Measurements from ENCODE around the gene CCDC40. TPM values are rescaled to one million over a fixed set of nuclear protein-coding genes. Genes with fewer than 3 reads are reported as not detected.

CCDC40 gene
- total RNA-seq, 1 experiment from 2014 or later, result 14.2 TPM

- H3K4me1 ChIP-seq (replicated peaks; ENCODE audit: insufficient read depth), result peaks cover 10% of the 10 kb centered on the region; the same call in 1 of the 2 replicates
- no peaks in the 10 kb centered on the region for H4K20me1 ChIP-seq (ENCODE audit: insufficient read depth)
- ChIA-PET POLR2A (ENCODE audit: unreplicated experiment) (no interaction called here), CTCF (interaction anchor here (0.6 to 0.7 kb wide), 2 partner anchors 108 to 967 kb away, joined by 3 to 7 read pairs; no protein-coding TSS in a partner anchor)
- peak overlapping the region; percentile 78 for H3K4me3 ChIP-seq
- H3K4me2 ChIP-seq, result peak overlapping the region; percentile 86
- TSS peak; percentile 32 for BruUV-seq (replicated peaks)
- H3K79me2 ChIP-seq (ENCODE audit: low read depth), result no peaks in the 10 kb centered on the region; the same call in 1 of the 2 replicates
- H2AFZ ChIP-seq, result peak overlapping the region; percentile 84
- peak in 1 of 2 experiments; percentile 17 for DNase-seq
- no peaks in the 10 kb centered on the region for H3K27me3 ChIP-seq (ENCODE audit: insufficient read depth, low read depth)
- TF ChIP-seq CTCF (conservative IDR thresholded peaks at IDR 0.05), result no peak
- TF ChIP-seq EZH2 (IDR thresholded peaks at IDR 0.05; ENCODE audit: low read depth), result no peak
- H3K9me2 ChIP-seq (ENCODE audit: insufficient read depth), result no peaks in the 10 kb centered on the region
- no peaks in the 10 kb centered on the region for H3F3A ChIP-seq (ENCODE audit: insufficient read depth, low read depth)
- no peaks in the 10 kb centered on the region for H3K9me3 ChIP-seq (ENCODE audit: insufficient read depth, low read depth)
- no peak overlapping the region for H3K27ac ChIP-seq
- H3K36me3 ChIP-seq (ENCODE audit: low read depth), result no peaks in the 10 kb centered on the region
- intact Hi-C loops (cut with micrococcal nuclease; ENCODE audit: unreplicated experiment), result no loop called here
Measured at GRCh38 chr17:80034791-80035686, 1.4 kb upstream of the CCDC40 start.

DNA sequence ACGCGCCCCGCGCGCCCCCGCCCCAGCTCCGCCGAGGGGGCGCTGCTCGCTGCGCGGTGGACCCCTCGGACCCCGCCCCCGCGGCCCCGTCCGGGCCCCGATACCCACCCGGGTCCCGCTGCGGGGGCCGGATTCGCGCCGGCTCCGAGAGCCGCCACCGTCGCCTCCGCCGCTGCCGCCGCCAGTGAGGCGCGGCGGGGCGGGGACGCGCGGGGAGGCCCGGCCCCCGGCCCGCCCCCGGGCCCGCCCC lies 830 bp upstream of the CCDC40 start, which contains the start of gene TBC1D16:
Gene TBC1D16 (minus strand): TSS at position 186 of the 250 bp plus-strand sequence. CDS start 22,325 bp downstream, outside the sequence.
- TF ChIP-seq EZH2 (IDR thresholded peaks at IDR 0.05; ENCODE audit: low read depth) (no peak), CTCF (conservative IDR thresholded peaks at IDR 0.05) (no peak)
- H3F3A ChIP-seq (ENCODE audit: insufficient read depth, low read depth), result no peaks in the 10 kb centered on the region
- H2AFZ ChIP-seq, result peak within 1 kb of the TSS; percentile 91
- no peaks in the 10 kb centered on the region for H3K9me2 ChIP-seq (ENCODE audit: insufficient read depth)
- H4K20me1 ChIP-seq (ENCODE audit: insufficient read depth), result no peaks in the 10 kb centered on the region
- H3K36me3 ChIP-seq (ENCODE audit: low read depth), result no peaks in the 10 kb centered on the region
- no TSS peak for BruUV-seq (replicated peaks)
- no peaks in the 10 kb centered on the region for H3K9me3 ChIP-seq (ENCODE audit: insufficient read depth, low read depth)
- DNase-seq, result no peak
- H3K27me3 ChIP-seq (ENCODE audit: insufficient read depth, low read depth), result no peaks in the 10 kb centered on the region
- peaks cover 4% of the 10 kb centered on the region; the same call in 1 of the 2 replicates for H3K4me1 ChIP-seq (replicated peaks; ENCODE audit: insufficient read depth)
- no peaks in the 10 kb centered on the region for H3K79me2 ChIP-seq (ENCODE audit: low read depth)
- H3K4me2 ChIP-seq, result peak within 1 kb of the TSS; percentile 86
- intact Hi-C loops (cut with micrococcal nuclease; ENCODE audit: unreplicated experiment), result no loop called here
- peak within 1 kb of the TSS; percentile 78 for H3K4me3 ChIP-seq
- POLR2A ChIA-PET (ENCODE audit: unreplicated experiment), result no interaction called here
- H3K27ac ChIP-seq, result no peak within 1 kb of the TSS
- CTCF ChIA-PET, result interaction anchor here (0.6 kb wide), 1 partner anchor 108 kb away, joined by 7 read pairs; no protein-coding TSS in a partner anchor

- TF ChIP-seq EZH2 (IDR thresholded peaks at IDR 0.05; ENCODE audit: low read depth) (no peak), CTCF (conservative IDR thresholded peaks at IDR 0.05) (no peak)
- Histone ChIP-seq H3F3A (ENCODE audit: insufficient read depth, low read depth) (no peaks in the 10 kb centered on the region), H3K4me3 (peak overlapping the region; percentile 77), H3K4me1 (replicated peaks; ENCODE audit: insufficient read depth) (no peaks in the 10 kb centered on the region; the same call in 1 of the 2 replicates), H3K9me3 (ENCODE audit: insufficient read depth, low read depth) (no peaks in the 10 kb centered on the region), H2AFZ (peak overlapping the region; percentile 91), H3K27me3 (ENCODE audit: insufficient read depth, low read depth) (no peaks in the 10 kb centered on the region), H3K79me2 (ENCODE audit: low read depth) (no peaks in the 10 kb centered on the region), H4K20me1 (ENCODE audit: insufficient read depth) (no peaks in the 10 kb centered on the region), H3K36me3 (ENCODE audit: low read depth) (no peaks in the 10 kb centered on the region), H3K9me2 (ENCODE audit: insufficient read depth) (no peaks in the 10 kb centered on the region), H3K4me2 (peak overlapping the region; percentile 86), H3K27ac (no peak overlapping the region)
- no peak for DNase-seq
- ChIA-PET CTCF (no interaction called here), POLR2A (ENCODE audit: unreplicated experiment) (no interaction called here)
- TSS peak; percentile 56 for BruUV-seq (replicated peaks)
- intact Hi-C loops (cut with micrococcal nuclease; ENCODE audit: unreplicated experiment), result no loop called here
Measured at GRCh38 chr17:80036715-80037477, 454 bp downstream of the CCDC40 start.
